Esophagus (tissue), 2 donors: Measurements from ENCODE around the gene GIMAP8. TPM values are rescaled to one million over a fixed set of nuclear protein-coding genes. Genes with fewer than 3 reads are reported as not detected.
"Not testable (repeated sequence)": the region's sequence is repeated elsewhere in the genome, so short reads cannot be mapped to it uniquely, and the experiment has no call there.

Experiments used
- H3K27ac ChIP-seq, 2 donors: one replicate each; pipeline ENCODE4 v1.5.1; 2013; ENCODE audit warnings: low read depth in 2 of 2, mild to moderate bottlenecking in 2 of 2, inconsistent platforms in 1 of 2, low read length in 1 of 2, moderate library complexity in 1 of 2
- H3K27me3 ChIP-seq, 2 donors: one replicate each; pipeline ENCODE4 v1.6.1; 2013; ENCODE audit warnings: low read length in 2 of 2, control low read depth in 1 of 2, mild to moderate bottlenecking in 1 of 2; ENCODE audit not compliant: insufficient read depth in 2 of 2, control insufficient read depth in 1 of 2
- H3K36me3 ChIP-seq, 2 donors: one replicate each; pipeline ENCODE4 v1.6.1; 2013; ENCODE audit warnings: low read length in 1 of 2; ENCODE audit not compliant: control insufficient read depth in 2 of 2, insufficient read depth in 2 of 2
- H3K4me1 ChIP-seq, 2 donors: one replicate each; pipeline ENCODE4 v1.6.1; 2013; ENCODE audit warnings: low read length in 1 of 2; ENCODE audit not compliant: control insufficient read depth in 2 of 2, insufficient read depth in 2 of 2
- H3K4me3 ChIP-seq, 2 donors: one replicate each; pipeline ENCODE4 v1.5.1; 2013; ENCODE audit warnings: low read length in 2 of 2, mild to moderate bottlenecking in 2 of 2, low read depth in 1 of 2, moderate library complexity in 1 of 2
- H3K9me3 ChIP-seq, 2 donors: one replicate each; pipeline ENCODE4 v1.6.1; 2013; ENCODE audit warnings: mild to moderate bottlenecking in 2 of 2, low read depth in 1 of 2, low read length in 1 of 2, moderate library complexity in 1 of 2; ENCODE audit not compliant: control insufficient read depth in 2 of 2, insufficient read depth in 1 of 2
- WGBS, 2 donors: extraction: QIAGEN DNeasy Blood & Tissue Kit; methylation state at CpG; one replicate each; pipeline ENCODE4 v1.1.7; 2013; 5-methylcytosine and 5-hydroxymethylcytosine counted together
- polyA plus RNA-seq, 2 donors: library from polyadenylated mRNA; stranded (reverse); fragments of 200-250 nt; gene quantifications; one replicate each; pipeline ENCODE4 v1.2.3, GENCODE V29; 2013
- donor health status: healthy with polysubstance abuse.
- donor health status: Bipolar disorder and iron deficiency.

GIMAP8 gene
- polyA plus RNA-seq, 2 donors = 1.8 to 1.9 TPM

- H3K27me3 ChIP-seq = no peaks in the 10 kb centered on the region
- H3K4me1 ChIP-seq = no peaks in the 10 kb centered on the region
- WGBS, 2 donors = 77 to 78% methylated on average over 11 of the region's 11 CpGs
- H3K9me3 ChIP-seq = no peaks in the 10 kb centered on the region
- H3K27ac ChIP-seq = peak overlapping the region; percentile 9 to 48
- H3K36me3 ChIP-seq = no peaks in the 10 kb centered on the region
- H3K4me3 ChIP-seq = no peak overlapping the region
Observed at GRCh38 chr7:150449206-150449952, 1.1 kb upstream of the GIMAP8 start.

DNA sequence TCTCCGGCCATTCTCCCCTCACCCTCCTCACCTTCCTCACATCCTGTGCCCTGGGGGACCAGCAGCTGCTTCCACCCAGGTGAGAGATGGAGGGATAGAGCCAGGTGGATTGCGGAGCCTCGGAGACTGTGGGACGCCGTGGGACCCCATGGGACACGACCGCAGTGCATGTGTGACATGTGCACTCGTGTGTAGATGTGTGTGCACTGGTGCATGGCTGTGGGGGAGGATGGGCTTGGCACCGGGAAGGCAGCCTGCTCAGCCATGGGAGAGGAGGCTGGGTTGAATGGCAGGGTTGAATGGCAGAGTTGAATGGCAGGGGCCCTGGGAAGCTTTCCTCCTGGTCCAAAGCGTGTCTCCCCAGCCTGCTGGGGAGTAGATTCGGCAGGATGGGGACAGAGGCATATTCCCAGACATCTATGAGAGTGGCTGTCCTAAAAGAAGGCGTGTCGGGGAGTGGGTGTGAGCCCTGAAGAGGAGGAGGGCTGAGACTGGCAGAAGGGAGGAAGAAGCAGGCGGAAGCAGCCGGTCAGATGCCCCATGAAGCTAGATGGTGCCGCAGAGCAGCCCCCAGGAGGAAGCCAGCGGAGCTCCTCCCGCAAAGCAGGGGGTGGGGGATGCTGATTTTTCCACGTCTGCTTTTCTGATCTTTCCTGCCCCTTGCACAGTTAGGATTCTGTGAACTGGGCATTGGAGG is 815 bp downstream of the GIMAP8 start:
- H3K36me3 ChIP-seq = no peaks in the 10 kb centered on the region
- 59 to 62% methylated on average over 19 of the region's 19 CpGs for WGBS, 2 donors
- peak overlapping the region; percentile 47 to 69 for H3K27ac ChIP-seq
- no peaks in the 10 kb centered on the region for H3K27me3 ChIP-seq
- H3K9me3 ChIP-seq = no peaks in the 10 kb centered on the region
- H3K4me3 ChIP-seq = peak overlapping the region; percentile 21 to 55
- H3K4me1 ChIP-seq = no peaks in the 10 kb centered on the region

DNA sequence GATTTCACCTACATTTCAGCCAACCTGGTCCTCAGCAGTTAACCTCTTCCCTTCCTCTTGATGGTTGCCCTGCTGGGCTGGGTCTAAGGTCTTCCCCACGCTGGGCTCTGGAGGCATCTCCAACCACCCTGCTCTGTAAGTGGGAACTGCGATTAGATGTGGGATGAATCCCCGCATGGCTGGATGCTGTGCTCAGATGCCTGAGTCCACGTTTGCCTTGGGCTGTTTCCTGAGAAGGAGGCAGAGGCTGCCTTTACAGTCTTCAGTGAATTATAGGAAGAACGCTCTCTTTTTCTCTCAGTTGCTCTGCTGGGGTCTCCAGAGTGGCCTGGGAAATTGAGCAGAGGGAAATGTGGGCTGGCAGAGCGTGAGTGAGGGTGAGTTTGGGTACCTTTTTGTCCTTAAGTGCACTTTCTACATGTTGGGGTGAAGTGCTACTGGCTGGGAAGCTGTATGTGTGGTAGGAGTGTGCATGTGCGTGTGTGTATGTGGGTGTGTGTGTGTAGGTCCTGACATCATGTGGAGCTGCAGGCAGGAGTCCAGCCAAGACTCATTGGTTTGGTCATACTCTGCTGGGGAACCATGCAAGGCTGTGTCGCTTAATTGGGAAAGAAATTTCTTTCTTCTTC is 1.5 kb downstream of the GIMAP8 start:
- Histone ChIP-seq H3K9me3 (no peaks in the 10 kb centered on the region), H3K4me1 (no peaks in the 10 kb centered on the region), H3K27me3 (no peaks in the 10 kb centered on the region), H3K36me3 (no peaks in the 10 kb centered on the region), H3K4me3 (peak overlapping the region; percentile 21 to 55), H3K27ac (peak overlapping the region; percentile 47 to 51)
- WGBS, 2 donors = 51 to 55% methylated on average over 8 of the region's 8 CpGs

DNA sequence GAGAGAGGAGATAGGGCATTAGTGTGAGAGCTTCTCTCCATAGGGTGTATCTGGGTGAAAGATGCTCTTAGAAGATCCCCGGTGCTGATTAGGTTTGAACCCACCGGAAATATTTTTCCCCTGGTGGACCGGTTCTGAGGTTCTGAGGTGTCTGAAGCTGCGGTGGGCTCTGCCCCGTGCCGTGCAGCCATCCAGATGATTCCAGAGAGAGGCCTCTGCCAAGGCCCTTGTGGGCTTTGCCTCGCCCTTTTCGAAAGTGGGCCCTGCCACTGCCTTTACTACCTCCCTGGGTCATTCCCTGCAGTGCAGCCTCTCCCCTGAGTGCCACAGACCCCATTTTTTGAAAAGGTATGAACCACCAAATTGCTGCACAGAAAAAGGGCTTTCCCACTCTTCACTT is 2.8 kb downstream of the GIMAP8 start:
- H3K4me3 ChIP-seq = no peak overlapping the region
- WGBS, 2 donors = 80 to 81% methylated on average over 8 of the region's 8 CpGs
- H3K4me1 ChIP-seq = no peaks in the 10 kb centered on the region
- no peaks in the 10 kb centered on the region for H3K27me3 ChIP-seq
- no peaks in the 10 kb centered on the region for H3K36me3 ChIP-seq
- H3K9me3 ChIP-seq = no peaks in the 10 kb centered on the region
- H3K27ac ChIP-seq = no peak overlapping the region

DNA sequence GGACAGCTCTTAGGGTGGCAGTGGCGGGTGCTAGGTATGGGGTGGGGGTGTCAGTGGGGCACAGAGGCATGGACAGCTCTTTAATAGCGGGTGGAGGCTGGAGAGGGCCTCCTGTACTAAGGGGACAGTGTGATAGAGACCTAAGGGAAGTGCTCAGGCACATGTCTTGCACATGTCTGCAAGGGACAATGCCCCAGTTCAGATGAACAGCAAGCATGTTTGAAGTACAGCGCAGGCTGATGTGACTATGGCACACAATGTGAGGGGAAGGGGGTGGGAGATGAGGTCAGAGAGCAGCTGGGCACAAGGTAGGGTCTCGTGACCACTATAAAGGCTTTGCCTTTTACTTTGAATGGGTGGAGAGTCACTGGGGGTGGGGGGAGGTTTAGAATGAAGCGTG is 3.5 kb downstream of the GIMAP8 start:
- 79 to 83% methylated on average over 5 of the region's 5 CpGs for WGBS, 2 donors
- Histone ChIP-seq H3K9me3 (no peaks in the 10 kb centered on the region), H3K4me1 (no peaks in the 10 kb centered on the region), H3K36me3 (no peaks in the 10 kb centered on the region), H3K27me3 (no peaks in the 10 kb centered on the region), H3K4me3 (no peak overlapping the region), H3K27ac (no peak overlapping the region)

DNA sequence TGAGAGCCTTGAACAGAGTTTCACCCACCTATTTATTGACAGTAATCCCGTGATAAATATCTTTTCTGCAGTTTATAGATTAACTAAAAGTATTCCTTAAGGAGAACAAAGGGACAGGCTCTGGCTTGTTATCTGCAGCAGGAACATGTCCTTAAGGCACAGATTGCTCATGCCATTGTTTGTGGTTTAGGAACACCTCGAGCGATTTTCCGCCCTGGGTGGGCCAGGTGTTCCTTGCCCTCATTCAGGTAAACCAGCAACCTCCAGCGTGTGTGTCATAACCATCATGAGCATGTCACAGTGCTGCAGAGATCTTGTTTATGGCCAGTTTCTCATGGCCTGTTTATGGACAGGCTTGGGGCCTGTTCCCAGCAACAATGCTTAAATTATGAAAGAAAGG is 6.6 kb downstream of the GIMAP8 start:
- not testable (repeated sequence) for H3K27me3 ChIP-seq, H3K27ac ChIP-seq, H3K36me3 ChIP-seq, H3K9me3 ChIP-seq, H3K4me3 ChIP-seq, H3K4me1 ChIP-seq
- WGBS, 2 donors = 57 to 76% methylated on average over 5 of the region's 5 CpGs

DNA sequence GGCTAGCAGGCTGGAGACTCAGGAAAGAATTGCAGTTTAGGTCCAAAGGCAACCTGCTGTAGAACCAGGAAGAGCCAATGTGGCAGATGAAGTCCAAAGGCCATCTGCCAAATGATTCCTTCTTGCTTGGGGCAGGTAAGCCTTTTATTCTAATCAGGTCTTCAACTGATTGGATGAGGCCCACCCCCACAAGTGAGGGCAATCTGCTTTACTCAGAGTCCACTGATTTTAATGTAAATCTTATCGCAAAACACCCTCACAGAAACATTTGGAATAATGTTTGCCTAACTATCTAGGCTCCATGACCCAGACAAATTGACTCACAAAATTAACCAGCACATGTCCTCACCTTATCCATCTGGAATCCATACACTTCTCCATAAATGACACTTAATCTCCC is 7.8 kb downstream of the GIMAP8 start:
- no peaks in the 10 kb centered on the region for H3K36me3 ChIP-seq
- H3K9me3 ChIP-seq = peaks cover 0 to 2% of the 10 kb centered on the region in 2 donors
- H3K27me3 ChIP-seq = no peaks in the 10 kb centered on the region
- H3K4me3 ChIP-seq = no peak overlapping the region
- 95 to 100% methylated on average over 1 of the region's 1 CpG for WGBS, 2 donors
- H3K27ac ChIP-seq = no peak overlapping the region
- no peaks in the 10 kb centered on the region for H3K4me1 ChIP-seq

- no peak overlapping the region for H3K4me3 ChIP-seq
- WGBS, 2 donors = 78 to 84% methylated on average over 1 of the region's 1 CpG
- no peaks in the 10 kb centered on the region for H3K27me3 ChIP-seq
- no peaks in the 10 kb centered on the region for H3K36me3 ChIP-seq
- H3K9me3 ChIP-seq = peaks cover 0 to 2% of the 10 kb centered on the region in 2 donors
- H3K4me1 ChIP-seq = no peaks in the 10 kb centered on the region
- H3K27ac ChIP-seq = no peak overlapping the region
Observed at GRCh38 chr7:150458756-150459155, 8.3 kb downstream of the GIMAP8 start.

GRCh38 chr7:150461520-150461919 is 11.1 kb downstream of the GIMAP8 start:
- peaks cover 0 to 2% of the 10 kb centered on the region in 2 donors for H3K9me3 ChIP-seq
- WGBS, 2 donors = 95 to 99% methylated on average over 1 of the region's 1 CpG
- H3K36me3 ChIP-seq = no peaks in the 10 kb centered on the region
- no peaks in the 10 kb centered on the region for H3K4me1 ChIP-seq
- H3K27ac ChIP-seq = no peak overlapping the region
- no peak overlapping the region for H3K4me3 ChIP-seq
- no peaks in the 10 kb centered on the region for H3K27me3 ChIP-seq
